Cardiac ventricle fibroblast (primary cell): ENCODE measurements around the gene SSX3. TPM values are rescaled to one million over a fixed set of nuclear protein-coding genes. Genes with fewer than 3 reads are reported as not detected.

ENCODE experiments used
- total RNA-seq: library from RNA; depleted of rRNA; stranded (reverse); fragments of >200 nt; gene quantifications from 2 replicates; pipeline ENCODE4 v1.2.3, GENCODE V29; 2015

Gene SSX3, protein sequence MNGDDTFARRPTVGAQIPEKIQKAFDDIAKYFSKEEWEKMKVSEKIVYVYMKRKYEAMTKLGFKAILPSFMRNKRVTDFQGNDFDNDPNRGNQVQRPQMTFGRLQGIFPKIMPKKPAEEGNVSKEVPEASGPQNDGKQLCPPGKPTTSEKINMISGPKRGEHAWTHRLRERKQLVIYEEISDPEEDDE
- total RNA-seq, result not detected in 2 replicates

DNA sequence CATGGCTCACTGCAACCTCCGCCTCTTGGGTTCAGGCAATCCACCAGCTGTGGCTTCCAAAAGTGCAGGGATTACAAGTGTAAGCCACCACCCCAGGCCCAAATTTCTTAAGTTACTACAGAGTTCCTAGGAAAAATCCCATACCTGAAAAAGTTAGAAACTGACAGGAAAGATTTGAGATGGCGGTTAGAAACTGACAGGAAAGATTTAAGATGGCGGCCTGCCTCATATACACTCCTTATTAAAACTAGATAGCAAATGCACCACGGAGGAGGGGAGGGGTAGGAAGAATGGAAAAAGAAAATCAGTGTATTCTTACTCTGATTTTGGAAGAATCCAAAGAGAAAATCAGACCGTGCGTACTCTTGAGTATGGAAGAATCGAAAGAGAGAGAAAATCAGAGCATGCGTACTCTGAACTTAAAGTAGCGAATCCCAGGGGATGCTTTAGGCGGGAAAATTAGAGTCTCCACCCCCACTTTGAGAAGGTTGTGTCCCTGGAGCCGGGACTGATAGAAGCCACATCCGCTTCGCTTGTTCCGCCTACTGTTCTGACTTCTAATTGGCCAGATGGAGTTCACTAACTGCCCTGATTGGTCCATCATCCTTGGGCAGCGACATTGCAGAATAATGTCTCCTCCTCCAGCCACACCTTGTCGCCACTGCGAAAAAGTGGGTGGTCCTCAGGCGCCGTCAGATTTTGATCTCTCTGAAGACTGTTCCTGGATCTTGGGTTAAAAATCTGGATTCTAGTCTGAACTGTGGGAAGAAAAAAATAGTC, at the start of gene SSX3:
SSX3 (minus strand) TSS at position 389 of the 780 bp plus-strand sequence. CDS start 1,454 bp downstream, outside the sequence.

DNA sequence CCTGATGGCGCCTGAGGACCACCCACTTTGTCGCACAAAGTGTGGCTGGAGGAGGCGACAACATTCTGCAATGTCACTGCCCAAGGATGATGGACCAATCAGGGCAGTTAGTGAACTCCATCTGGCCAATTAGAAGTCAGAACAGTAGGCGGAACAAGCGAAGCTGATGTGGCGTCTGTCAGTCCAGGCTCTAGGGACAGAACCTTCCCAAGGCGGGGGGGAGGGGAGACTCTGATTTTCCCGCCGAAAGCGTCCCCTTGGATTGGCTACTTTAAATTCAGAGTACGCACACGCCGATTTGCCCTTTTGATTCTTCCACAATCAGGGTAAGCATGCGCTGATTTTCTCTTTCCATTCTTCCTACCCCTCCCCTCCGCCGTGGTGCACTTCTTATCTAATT, 26.7 kb upstream of the SSX3 start, which contains the start of gene SSX4:
SSX4 (plus strand) TSS at position 301 of the 400 bp plus-strand sequence. CDS start 515 bp downstream, outside the sequence.

Other genes with a start within 250 kb of the SSX3 start
- not detected in 2 replicates for gene SPACA5B, start 226.1 kb downstream of the SSX3 start, total RNA-seq
- gene SSX5, start 159.9 kb downstream of the SSX3 start, total RNA-seq, result not detected in 2 replicates
- not detected in 2 replicates for gene SSX1, start 101.3 kb downstream of the SSX3 start, total RNA-seq
- gene SSX4, start 26.8 kb upstream of the SSX3 start, total RNA-seq, result not detected in 2 replicates
- not detected in 2 replicates for gene SSX4B, start 55.3 kb upstream of the SSX3 start, total RNA-seq
- gene SLC38A5, start 113.6 kb upstream of the SSX3 start, total RNA-seq, result 8.7 and 8.9 TPM in 2 replicates
- gene FTSJ1, start 119.5 kb upstream of the SSX3 start, total RNA-seq, result 36.4 and 49.6 TPM in 2 replicates
- gene PORCN, start 152.3 kb upstream of the SSX3 start, total RNA-seq, result 10.8 and 15.1 TPM in 2 replicates
- 21.5 and 27.0 TPM in 2 replicates for gene EBP, start 165.1 kb upstream of the SSX3 start, total RNA-seq
- 10.6 and 12.0 TPM in 2 replicates for gene TBC1D25, start 183.0 kb upstream of the SSX3 start, total RNA-seq
- gene RBM3, start 217.8 kb upstream of the SSX3 start, total RNA-seq, result 161 and 182 TPM in 2 replicates
- 75.8 and 109 TPM in 2 replicates for gene WDR13, start 240.8 kb upstream of the SSX3 start, total RNA-seq